Tibial nerve (tissue), 4 donors: ENCODE data around the gene DCAF15. TPM values are rescaled to one million over a fixed set of nuclear protein-coding genes. Genes with fewer than 3 reads are reported as not detected.

Source experiments
- DNase-seq, 2 donors: peaks; one replicate each; pipeline ENCODE4 v3.0.0-alpha.2; 2019; ENCODE audit warnings: low spot score in 2 of 2
- H3K27ac ChIP-seq, 4 donors: fragments of 200-600 bp; sonication (generic) in 3 of 4; one replicate each; pipeline ENCODE4 v1.5.1; 2017 to 2019; ENCODE audit warnings: mild to moderate bottlenecking in 1 of 4
- H3K27me3 ChIP-seq, 2 donors: fragments of 200-600 bp; sonication (generic) in 1 of 2; one replicate each; pipeline versions ENCODE4 v1.5.1 to v1.6.0; 2017 to 2019
- H3K36me3 ChIP-seq, 3 donors: fragments of 200-600 bp; sonication (generic); one replicate each; pipeline ENCODE4 v1.5.1; 2018 to 2019
- H3K4me1 ChIP-seq, 4 donors: fragments of 200-600 bp; sonication (generic) in 3 of 4; one replicate each; pipeline ENCODE4 v1.5.1; 2017 to 2019
- H3K4me3 ChIP-seq, 4 donors: fragments of 200-600 bp; sonication (generic) in 3 of 4; one replicate each; pipeline ENCODE4 v1.5.1; 2017 to 2019; ENCODE audit warnings: mild to moderate bottlenecking in 1 of 4, moderate library complexity in 1 of 4
- H3K9me3 ChIP-seq, 4 donors: fragments of 200-600 bp; sonication (generic) in 3 of 4; one replicate each; pipeline ENCODE4 v1.5.1; 2017 to 2019
- CTCF ChIP-seq, 5 experiments: fragments of 200-600 bp in 3 of 5; fragments of 450-650 bp in 2 of 5; sonication (generic) in 3 of 5; IDR thresholded peaks; one replicate each; pipeline ENCODE4 v1.5.1; 2016 to 2019; ENCODE audit warnings: antibody characterized with exemption in 5 of 5, mild to moderate bottlenecking in 3 of 5, moderate library complexity in 2 of 5
- EP300 ChIP-seq, 2 donors: sonication (generic); formaldehyde crosslinking; IDR thresholded peaks; one replicate each; pipeline ENCODE4 v1.6.1; 2017; ENCODE audit warnings: antibody characterized with exemption in 2 of 2, mild to moderate bottlenecking in 1 of 2
- POLR2A ChIP-seq, 2 donors: fragments of 450-650 bp; IDR thresholded peaks; one replicate each; pipeline ENCODE4 v1.6.1; 2017; ENCODE audit warnings: antibody characterized with exemption in 2 of 2, mild to moderate bottlenecking in 2 of 2, moderate library complexity in 2 of 2
- WGBS, 2 donors: methylation state at CpG; one replicate each; pipeline ENCODE4 v1.1.5; 2018; 5-methylcytosine and 5-hydroxymethylcytosine counted together
- total RNA-seq, 4 donors: library from RNA; depleted of rRNA; stranded (reverse); fragments of >200 nt; gene quantifications; one replicate each; pipeline ENCODE4 v1.1.0, GENCODE V29; 2016

DCAF15 gene
- total RNA-seq, 4 donors from 2014 or later, result 14.3 to 31.5 (median 19.3) TPM

DNA sequence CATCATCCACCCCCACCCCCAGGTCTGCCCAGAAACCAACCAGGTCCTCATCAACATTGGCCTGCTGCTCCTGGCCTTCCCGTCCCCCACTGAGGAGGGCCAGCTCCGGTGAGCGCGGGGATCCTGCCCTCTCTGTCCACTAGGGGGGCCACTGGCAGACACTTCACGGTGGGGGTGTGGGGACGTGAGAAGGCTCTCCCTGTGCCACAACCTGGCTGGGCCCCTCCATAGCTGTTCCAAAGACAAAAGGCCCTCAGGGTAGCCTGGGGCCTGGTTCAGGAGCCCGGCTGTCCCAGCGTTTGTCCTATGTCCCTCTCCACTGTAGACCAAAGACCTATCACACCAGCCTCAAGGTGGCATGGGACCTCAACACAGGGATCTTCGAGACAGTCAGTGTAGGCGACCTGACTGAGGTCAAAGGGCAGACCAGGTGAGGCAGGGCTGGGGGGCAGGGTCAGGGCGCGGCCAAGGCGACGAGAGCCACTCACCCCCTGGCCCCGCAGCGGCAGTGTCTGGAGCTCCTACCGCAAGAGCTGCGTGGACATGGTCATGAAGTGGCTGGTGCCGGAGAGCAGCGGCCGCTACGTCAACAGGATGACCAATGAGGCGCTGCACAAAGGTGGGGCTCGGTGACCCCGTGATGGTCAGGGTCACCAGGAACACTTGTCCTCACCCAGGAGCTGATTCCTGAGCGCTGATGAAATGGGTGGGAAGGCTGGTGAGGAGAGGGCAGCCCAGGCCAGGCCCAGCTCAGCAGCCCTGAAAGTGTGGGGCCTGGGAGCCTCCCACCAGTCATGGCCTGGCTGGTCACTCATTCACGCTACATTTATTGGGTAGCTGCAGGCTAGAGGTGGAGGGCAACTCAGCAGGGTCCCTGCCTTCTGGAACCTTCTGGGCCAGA, 7.9 kb downstream of the DCAF15 start:
- 90% methylated on average over 17 to 27 of the region's 27 CpGs for WGBS, 2 donors

GRCh38 chr19:13960863-13961784, 8.8 kb downstream of the DCAF15 start:
- TF ChIP-seq POLR2A (IDR thresholded peaks at IDR 0.05), result no peak
- no peak for TF ChIP-seq CTCF (IDR thresholded peaks at IDR 0.05)
- no peak for TF ChIP-seq EP300 (IDR thresholded peaks at IDR 0.05)
- Histone ChIP-seq H3K4me3 (no peak overlapping the region), H3K9me3 (no peaks in the 10 kb centered on the region), H3K36me3 (peaks cover 2 to 99% (median 20%) of the 10 kb centered on the region in 3 donors), H3K4me1 (peaks cover 0 to 12% (median 0%) of the 10 kb centered on the region in 4 donors), H3K27me3 (no peaks in the 10 kb centered on the region), H3K27ac (no peak overlapping the region)
- WGBS, 2 donors, result 89 to 90% methylated on average over 26 to 39 of the region's 39 CpGs
- DNase-seq, result no peak

More for the DNA sequence above, 7.9 kb downstream of the DCAF15 start:
- TF ChIP-seq POLR2A (IDR thresholded peaks at IDR 0.05), result no peak
- no peak for TF ChIP-seq EP300 (IDR thresholded peaks at IDR 0.05)
- no peak for TF ChIP-seq CTCF (IDR thresholded peaks at IDR 0.05)
- H3K4me1 ChIP-seq, result peaks cover 0 to 12% (median 0%) of the 10 kb centered on the region in 4 donors
- DNase-seq, result no peak
- H3K4me3 ChIP-seq, result no peak overlapping the region
- no peaks in the 10 kb centered on the region for H3K9me3 ChIP-seq
- H3K27me3 ChIP-seq, result no peaks in the 10 kb centered on the region
- H3K27ac ChIP-seq, result no peak overlapping the region
- peaks cover 2 to 99% (median 21%) of the 10 kb centered on the region in 3 donors for H3K36me3 ChIP-seq

GRCh38 chr19:13961826-13962698, 9.8 kb downstream of the DCAF15 start:
- Histone ChIP-seq H3K27ac (no peak overlapping the region), H3K4me3 (no peak overlapping the region), H3K36me3 (peaks cover 0 to 99% (median 18%) of the 10 kb centered on the region in 3 donors), H3K4me1 (peaks cover 0 to 12% (median 0%) of the 10 kb centered on the region in 4 donors), H3K27me3 (no peaks in the 10 kb centered on the region), H3K9me3 (no peaks in the 10 kb centered on the region)
- DNase-seq, result no peak
- TF ChIP-seq EP300 (IDR thresholded peaks at IDR 0.05), result no peak
- TF ChIP-seq CTCF (IDR thresholded peaks at IDR 0.05), result no peak
- TF ChIP-seq POLR2A (IDR thresholded peaks at IDR 0.05), result no peak
- WGBS, 2 donors, result 59 to 68% methylated on average over 50 to 55 of the region's 55 CpGs

DNA sequence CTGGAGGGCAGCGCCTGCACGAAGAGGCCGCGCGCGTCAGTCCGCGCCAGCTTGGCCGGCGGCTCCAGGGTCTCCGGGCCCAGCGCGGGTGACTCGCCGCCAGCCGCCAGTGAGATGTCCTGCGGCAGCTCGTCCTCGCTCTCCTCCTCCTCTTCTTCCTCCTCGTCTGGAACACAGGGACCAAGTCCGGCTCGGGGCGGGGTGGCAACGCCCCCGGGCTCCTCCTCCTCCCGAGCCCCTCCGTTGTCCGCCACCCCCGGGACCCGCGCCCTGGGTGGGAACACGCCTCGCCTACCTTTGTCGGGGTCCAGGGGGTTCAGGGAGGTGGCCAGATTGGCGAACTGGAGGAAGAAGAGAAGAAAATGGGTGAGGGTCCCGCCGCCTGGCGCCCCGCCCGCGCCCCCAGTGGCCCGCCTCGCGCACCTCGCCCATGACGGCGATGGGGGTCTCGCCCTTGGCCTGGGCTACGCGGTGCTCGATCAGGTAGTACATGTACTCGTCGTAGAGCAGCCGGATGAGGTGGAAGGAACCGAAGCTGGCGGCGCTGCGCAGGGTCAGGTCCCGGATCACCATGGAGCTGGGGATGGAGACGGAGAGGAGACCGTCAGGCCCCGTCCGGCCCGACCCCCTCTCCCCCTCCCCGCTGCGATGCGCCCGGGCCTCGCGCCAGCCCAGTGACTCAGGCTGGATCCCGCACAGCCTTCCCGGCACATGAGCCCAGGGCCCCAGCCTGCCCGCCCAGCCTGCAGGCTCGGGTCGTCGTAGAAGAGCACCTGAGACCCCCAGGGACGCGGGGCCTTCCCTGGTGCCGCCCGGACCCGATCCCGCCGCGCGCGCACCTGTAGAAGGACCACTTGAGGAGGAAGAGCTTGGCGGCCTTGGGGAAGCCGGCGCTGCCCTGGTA, 10.6 kb downstream of the DCAF15 start:
- TF ChIP-seq EP300 (IDR thresholded peaks at IDR 0.05), result no peak
- TF ChIP-seq CTCF (IDR thresholded peaks at IDR 0.05), result no peak
- TF ChIP-seq POLR2A (IDR thresholded peaks at IDR 0.05), result no peak
- H3K4me3 ChIP-seq, result no peak overlapping the region
- no peaks in the 10 kb centered on the region for H3K27me3 ChIP-seq
- H3K36me3 ChIP-seq, result peaks cover 0 to 99% (median 15%) of the 10 kb centered on the region in 3 donors
- H3K9me3 ChIP-seq, result no peaks in the 10 kb centered on the region
- DNase-seq, result no peak
- no peak overlapping the region for H3K27ac ChIP-seq
- H3K4me1 ChIP-seq, result peaks cover 0 to 12% (median 0%) of the 10 kb centered on the region in 4 donors
- 73 to 81% methylated on average over 51 to 88 of the region's 89 CpGs for WGBS, 2 donors
